Measurements from ENCODE around the gene SLC16A8. TPM values are rescaled to one million over a fixed set of nuclear protein-coding genes. Genes with fewer than 3 reads are reported as not detected.

Gene SLC16A8
- total and polyA plus RNA-seq, 2 donors (not counting 1 experiment from before 2014, with no cell fraction given) = not detected

DNA sequence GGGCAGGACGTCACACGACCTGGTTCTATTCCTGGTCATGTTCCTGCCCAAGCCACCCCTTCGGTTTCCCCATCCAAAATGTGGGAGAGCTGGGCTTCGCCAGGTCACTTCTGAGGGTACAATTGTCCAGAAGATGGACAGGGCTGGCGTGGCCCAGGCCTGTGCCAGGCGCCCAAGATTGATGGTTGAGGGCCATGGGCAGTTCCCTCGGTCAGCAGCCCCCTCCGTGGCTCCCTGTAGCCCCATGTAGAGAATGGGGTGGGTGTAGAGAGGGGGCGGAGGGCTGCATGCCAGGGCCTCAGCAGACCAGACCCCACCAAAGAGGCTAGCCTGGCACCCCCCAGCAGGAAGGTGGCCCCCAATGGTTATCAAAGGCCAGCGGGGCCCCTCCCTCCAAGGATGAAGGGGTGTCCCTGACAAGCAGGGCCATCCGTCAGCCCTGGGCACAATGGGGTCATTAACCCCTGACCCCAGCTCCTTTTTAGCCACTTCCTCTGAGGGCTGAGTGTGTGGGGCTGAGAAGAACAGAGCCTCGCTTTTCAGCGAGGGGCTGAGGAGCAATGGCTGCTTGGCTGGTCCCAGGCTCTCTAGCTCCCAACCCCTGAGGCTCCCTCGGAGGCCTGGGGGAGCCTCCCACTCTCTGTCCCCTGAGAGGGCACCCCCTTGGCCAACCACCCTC lies 37.8 kb downstream of the SLC16A8 start:
- peaks cover 0 to 5% of the 10 kb centered on the region in 2 donors for H3K4me1 ChIP-seq (ENCODE audit: control insufficient read depth in 2 of 2, insufficient read depth in 2 of 2, low read length in 2 of 2)
- DNase-seq = no peak
- no peak overlapping the region for H3K4me2 ChIP-seq (replicated peaks; ENCODE audit: low read depth, low read length, poor library complexity, severe bottlenecking)
- POLR2A ChIA-PET = no interaction called here
- H3K9me3 ChIP-seq (ENCODE audit: control extremely low read depth in 1 of 3, control insufficient read depth in 2 of 3, insufficient read depth in 1 of 3, low read length in 2 of 3) = no peaks in the 10 kb centered on the region
- intact Hi-C loops (cut with micrococcal nuclease) = no loop called here
- WGBS (ENCODE audit: insufficient coverage) = 86% methylated on average over 12 of the region's 14 CpGs
- Mint-ChIP-seq H3K9me3 (ENCODE audit: insufficient read depth) (no peaks in the 10 kb centered on the region), H3K4me3 (no peak overlapping the region), H3K27me3 (peaks cover 18% of the 10 kb centered on the region), H3K4me1 (peaks cover 5% of the 10 kb centered on the region), H3K27ac (no peak overlapping the region)
- no peaks in the 10 kb centered on the region for H4K20me1 ChIP-seq (ENCODE audit: control insufficient read depth, insufficient read depth, low read length, poor library complexity, severe bottlenecking)
- ATAC-seq (ENCODE audit: low read depth) = no peak
- CTCF ChIA-PET = interaction anchor here (0.6 kb wide), 1 partner anchor 508 kb away, joined by 4 read pairs; no protein-coding TSS in a partner anchor
- H3K27me3 ChIP-seq (replicated peaks in 1 of 4; ENCODE audit: control extremely low read depth in 1 of 4, control insufficient read depth in 3 of 4, insufficient read depth in 4 of 4, low read length in 3 of 4) = peaks cover 0 to 10% (median 0%) of the 10 kb centered on the region in 4 experiments
- no peak for TF ChIP-seq EZH2 (IDR thresholded peaks at IDR 0.05; ENCODE audit: borderline replicate concordance, insufficient read depth, low read depth, low read length, poor library complexity, severe bottlenecking)
- TF ChIP-seq, protein P1, sequence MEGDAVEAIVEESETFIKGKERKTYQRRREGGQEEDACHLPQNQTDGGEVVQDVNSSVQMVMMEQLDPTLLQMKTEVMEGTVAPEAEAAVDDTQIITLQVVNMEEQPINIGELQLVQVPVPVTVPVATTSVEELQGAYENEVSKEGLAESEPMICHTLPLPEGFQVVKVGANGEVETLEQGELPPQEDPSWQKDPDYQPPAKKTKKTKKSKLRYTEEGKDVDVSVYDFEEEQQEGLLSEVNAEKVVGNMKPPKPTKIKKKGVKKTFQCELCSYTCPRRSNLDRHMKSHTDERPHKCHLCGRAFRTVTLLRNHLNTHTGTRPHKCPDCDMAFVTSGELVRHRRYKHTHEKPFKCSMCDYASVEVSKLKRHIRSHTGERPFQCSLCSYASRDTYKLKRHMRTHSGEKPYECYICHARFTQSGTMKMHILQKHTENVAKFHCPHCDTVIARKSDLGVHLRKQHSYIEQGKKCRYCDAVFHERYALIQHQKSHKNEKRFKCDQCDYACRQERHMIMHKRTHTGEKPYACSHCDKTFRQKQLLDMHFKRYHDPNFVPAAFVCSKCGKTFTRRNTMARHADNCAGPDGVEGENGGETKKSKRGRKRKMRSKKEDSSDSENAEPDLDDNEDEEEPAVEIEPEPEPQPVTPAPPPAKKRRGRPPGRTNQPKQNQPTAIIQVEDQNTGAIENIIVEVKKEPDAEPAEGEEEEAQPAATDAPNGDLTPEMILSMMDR (IDR thresholded peaks at IDR 0.05) = no peak
- no peaks in the 10 kb centered on the region for H3K79me2 ChIP-seq (ENCODE audit: control insufficient read depth, insufficient read depth, low read length)
- H3K36me3 ChIP-seq (replicated peaks in 1 of 2; ENCODE audit: control extremely low read depth in 1 of 2, control insufficient read depth in 1 of 2, extremely low read depth in 1 of 2, insufficient read depth in 2 of 2, low read length in 1 of 2) = no peaks in the 10 kb centered on the region
- H3K9ac ChIP-seq (ENCODE audit: low read length) = no peak overlapping the region
- H3K4me3 ChIP-seq (ENCODE audit: control extremely low read depth in 1 of 5, extremely low read depth in 1 of 5, insufficient read depth in 1 of 5, low read depth in 2 of 5, low read length in 4 of 5) = no peak overlapping the region
- H3K27ac ChIP-seq (ENCODE audit: low read length in 2 of 2) = no peak overlapping the region
- no peak overlapping the region for H2AFZ ChIP-seq (ENCODE audit: insufficient read depth, low read depth, low read length, poor library complexity, severe bottlenecking)
